Measurements from ENCODE around the gene ATXN7L2. TPM values are rescaled to one million over a fixed set of nuclear protein-coding genes. Genes with fewer than 3 reads are reported as not detected.

ATXN7L2 gene
- total and polyA plus RNA-seq, 10 of the 15 experiments (the other 5 are each of a cell fraction or from before 2014, with no cell fraction given) = 0.27 to 7.4 (median 4.9) TPM

GRCh38 chr1:109438798-109439297 lies 44.9 kb upstream of the ATXN7L2 start (continued):
- TF ChIP-seq IRF4 (IDR thresholded peaks at IDR 0.05; ENCODE audit: low read depth, low read length) (no peak), CREM (IDR thresholded peaks at IDR 0.05; ENCODE audit: low read depth) (no peak)

DNA sequence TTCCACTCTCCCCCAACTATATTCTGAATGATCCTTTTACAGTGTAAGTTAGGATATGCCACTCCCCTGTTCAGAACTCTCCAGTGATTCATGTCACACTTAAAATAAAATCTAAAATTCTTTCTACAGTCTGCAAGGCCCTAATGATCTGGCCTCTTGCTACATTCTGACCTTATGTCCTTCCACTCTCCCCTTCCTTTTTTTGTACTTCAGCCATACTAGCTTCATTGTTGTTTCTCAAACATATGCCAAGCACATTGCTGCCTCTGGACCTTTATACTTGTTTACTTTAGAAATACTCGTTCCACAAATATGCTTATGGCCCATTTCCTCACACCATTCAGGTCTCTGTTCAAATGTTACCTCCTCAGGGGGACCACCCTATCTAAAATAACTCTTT lies 42.6 kb upstream of the ATXN7L2 start:
- H3K9ac ChIP-seq (ENCODE audit: control insufficient read depth, insufficient read depth, low read length) = no peak overlapping the region
- no peaks in the 10 kb centered on the region for H3K27me3 ChIP-seq (replicated peaks in 1 of 2; ENCODE audit: control insufficient read depth in 2 of 2, insufficient read depth in 2 of 2, low read length in 1 of 2)
- H3K79me2 ChIP-seq (ENCODE audit: control insufficient read depth, insufficient read depth, low read length) = no peaks in the 10 kb centered on the region
- DNase-seq (ENCODE audit: low read depth, low spot score) = no peak
- H3K4me2 ChIP-seq (ENCODE audit: control insufficient read depth, insufficient read depth) = no peak overlapping the region
- no TSS peak for BruUV-seq (replicated peaks)
- ChIA-PET CTCF (interaction anchor here (0.6 to 0.7 kb wide), 2 partner anchors 91 to 107 kb away, joined by 3 read pairs; partner anchors contain the start of gene GNAI3), RAD21 (ENCODE audit: unreplicated experiment) (no interaction called here), SMC1A (ENCODE audit: uncharacterized antibody, unreplicated experiment) (interaction anchor here (0.6 kb wide), 1 partner anchor 123 kb away, joined by 3 read pairs; no protein-coding TSS in a partner anchor), POLR2A (no interaction called here)
- in situ Hi-C loops (cut with MboI) (no loop called here), intact Hi-C loops (cut with micrococcal nuclease; ENCODE audit: unreplicated experiment) (no loop called here)
- 0% methylated on average over 1 of the region's 1 CpG for WGBS (ENCODE audit: insufficient coverage, insufficient replicate concordance, low lambda C conversion rate, missing lambda C conversion rate)
- no peak overlapping the region for H3K27ac ChIP-seq (ENCODE audit: control insufficient read depth, insufficient read depth)
- H3K4me3 ChIP-seq = no peak overlapping the region
- no peak for TF ChIP-seq IKZF1 (conservative IDR thresholded peaks at IDR 0.05)
- no peak for TF ChIP-seq PML (IDR thresholded peaks at IDR 0.05; ENCODE audit: low read length)
- TF ChIP-seq CBX3 (IDR thresholded peaks at IDR 0.05; ENCODE audit: borderline replicate concordance, low read depth) = no peak
- no peak for TF ChIP-seq NR2C2 (IDR thresholded peaks at IDR 0.05; ENCODE audit: borderline replicate concordance, control insufficient read depth, insufficient read length, low read depth)
- TF ChIP-seq STAT1 (conservative IDR thresholded peaks at IDR 0.05) = no peak
- no peak for TF ChIP-seq RB1 (IDR thresholded peaks at IDR 0.05; ENCODE audit: borderline replicate concordance)
- TF ChIP-seq SREBF2 (IDR thresholded peaks at IDR 0.05; ENCODE audit: low read length) = no peak
- no peak for TF ChIP-seq MEF2A (IDR thresholded peaks at IDR 0.05; ENCODE audit: insufficient read depth, low read depth, low read length)
- no peak for TF ChIP-seq YBX1 (IDR thresholded peaks at IDR 0.05)
- no peaks in the 10 kb centered on the region for H3K36me3 ChIP-seq (ENCODE audit: control insufficient read depth in 2 of 2, insufficient read depth in 2 of 2, low read length in 1 of 2)
- H4K20me1 ChIP-seq (ENCODE audit: control insufficient read depth, insufficient read depth) = no peaks in the 10 kb centered on the region
- ATAC-seq = no peak
- no peaks in the 10 kb centered on the region; the same call in 2 of the 3 replicates for H3K9me3 ChIP-seq (replicated peaks; ENCODE audit: control insufficient read depth, insufficient read depth, low read length)
- no peak for FAIRE-seq
- no peak overlapping the region for H2AFZ ChIP-seq (ENCODE audit: control insufficient read depth, low read depth, low read length)
- no peaks in the 10 kb centered on the region for H3K4me1 ChIP-seq (ENCODE audit: control insufficient read depth, insufficient read depth, low read length)

All from GM12878 (cell line).